SJSA1 (cell line): ENCODE data around the gene ADRA2B. TPM values are rescaled to one million over a fixed set of nuclear protein-coding genes. Genes with fewer than 3 reads are reported as not detected.
"Not testable (repeated sequence)": the region's sequence is repeated elsewhere in the genome, so short reads cannot be mapped to it uniquely, and the experiment has no call there.

Experiments
- DNase-seq, 2 experiments: peaks; one replicate each; pipeline ENCODE4 v3.0.0-alpha.2; 2015 to 2020; ENCODE audit warnings: low spot score in 2 of 2, low read depth in 1 of 2
- H3K27ac ChIP-seq: fragments of 250-450 bp; sonication (Bioruptor Pico); 2 replicates; pipeline ENCODE4 v1.5.1; 2020; ENCODE audit warnings: mild to moderate bottlenecking, moderate library complexity
- H3K27me3 ChIP-seq: fragments of 250-450 bp; sonication (Bioruptor Pico); replicated peaks from 2 replicates; pipeline ENCODE4 v1.5.1; 2020; ENCODE audit warnings: mild to moderate bottlenecking, moderate library complexity
- H3K36me3 ChIP-seq: fragments of 250-450 bp; sonication (Bioruptor Pico); 2 replicates; pipeline ENCODE4 v1.5.1; 2020; ENCODE audit warnings: mild to moderate bottlenecking
- H3K4me1 ChIP-seq: fragments of 250-450 bp; sonication (Bioruptor Pico); replicated peaks from 2 replicates; pipeline ENCODE4 v1.6.1; 2021; ENCODE audit warnings: mild to moderate bottlenecking
- H3K4me3 ChIP-seq: fragments of 250-450 bp; sonication (Bioruptor Pico); 2 replicates; pipeline ENCODE4 v1.5.1; 2020; ENCODE audit warnings: mild to moderate bottlenecking
- H3K9me3 ChIP-seq: fragments of 250-450 bp; sonication (Bioruptor Pico); replicated peaks from 2 replicates; pipeline ENCODE4 v1.5.1; 2020; ENCODE audit warnings: mild to moderate bottlenecking
- total RNA-seq: library from RNA; depleted of rRNA; stranded (reverse); fragments of >200 nt; shearing (Covaris generic); gene quantifications from 2 replicates; pipeline ENCODE4 v1.2.3, GENCODE V29; 2014; rRNA removed

Gene ADRA2B
- not detected in 2 replicates for total RNA-seq

DNA sequence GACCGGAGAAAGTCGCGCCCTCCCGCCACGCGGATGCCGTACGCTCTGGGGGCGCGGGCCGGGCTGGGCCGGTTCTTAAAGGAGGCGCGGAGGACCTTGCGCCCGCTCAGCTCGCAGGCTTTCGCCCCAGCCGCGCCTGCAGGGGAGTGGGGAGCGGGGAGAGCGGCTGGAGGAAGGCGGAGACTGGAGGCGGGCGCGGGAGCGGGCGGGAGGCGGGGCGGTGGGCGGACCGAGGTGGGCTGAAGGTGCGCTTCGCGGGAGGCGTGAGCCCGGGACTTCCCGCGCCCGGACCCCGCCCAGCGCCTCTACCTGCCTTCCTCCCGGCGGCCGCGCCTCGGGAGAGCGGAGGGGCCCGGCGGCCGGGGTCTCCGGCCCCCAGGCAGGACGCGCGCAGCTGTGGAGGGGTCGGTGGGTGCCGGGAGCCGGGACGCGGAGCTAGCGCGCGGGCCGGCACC, at the start of gene ADRA2B:
TSS of gene ADRA2B (minus strand) at position 148 of the 455 bp plus-strand sequence. CDS start 422 bp downstream, outside the sequence.
- Histone ChIP-seq H3K27me3 (peaks cover 47% of the 10 kb centered on the region), H3K4me1 (peaks cover 12% of the 10 kb centered on the region), H3K36me3 (no peaks in the 10 kb centered on the region), H3K27ac (no peak within 1 kb of the TSS), H3K4me3 (peak within 1 kb of the TSS; percentile 21), H3K9me3 (peaks cover 12% of the 10 kb centered on the region)
- no peak for DNase-seq

DNA sequence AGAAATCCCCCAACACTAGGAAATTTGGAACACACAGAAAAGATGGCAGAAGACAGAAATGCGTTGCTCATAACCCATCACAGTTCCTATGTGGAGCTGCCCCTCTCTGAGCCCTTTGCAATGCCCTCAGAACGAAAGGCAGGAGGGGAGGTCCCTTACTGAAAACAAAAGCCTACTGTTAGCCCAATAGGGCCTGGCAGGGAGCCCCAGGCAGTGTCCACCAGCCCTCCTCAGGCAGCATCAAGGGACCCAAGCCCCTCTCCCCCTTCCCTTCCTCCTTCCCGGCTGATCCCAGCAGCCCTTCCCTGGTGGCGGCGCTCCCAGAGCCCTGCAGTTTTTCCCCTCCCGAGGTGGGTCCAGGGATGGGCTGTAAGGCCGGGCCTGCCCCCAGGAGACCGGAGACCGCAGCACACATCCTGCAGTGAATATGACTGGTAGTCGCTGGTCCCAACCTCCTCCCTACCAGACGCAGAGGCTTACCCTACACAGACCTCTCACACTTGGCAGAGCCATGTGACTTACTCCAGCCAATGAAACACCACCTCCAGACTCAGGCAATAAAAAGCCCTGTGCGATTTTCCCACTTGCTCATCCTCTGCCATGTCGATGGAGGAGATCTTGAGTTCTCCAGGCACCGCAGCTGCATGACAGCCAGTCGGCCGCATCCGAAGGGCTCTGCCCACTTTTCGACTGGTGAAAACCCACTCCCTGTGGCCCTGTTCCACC, 48.3 kb upstream of the ADRA2B start:
- no peaks in the 10 kb centered on the region for H3K9me3 ChIP-seq
- H3K27me3 ChIP-seq = no peaks in the 10 kb centered on the region; the same call in 1 of the 2 replicates
- peaks cover 12% of the 10 kb centered on the region; the same call in 1 of the 2 replicates for H3K4me1 ChIP-seq
- no peaks in the 10 kb centered on the region for H3K36me3 ChIP-seq
- DNase-seq = no peak
- H3K4me3 ChIP-seq = no peak overlapping the region
- H3K27ac ChIP-seq = no peak overlapping the region

- Histone ChIP-seq H3K4me1 (0 out of 2 replicates have a peak, but pooled peaks cover 6% of the 10 kb centered on the region), H3K9me3 (no peaks in the 10 kb centered on the region), H3K4me3 (no peak overlapping the region), H3K27me3 (no peaks in the 10 kb centered on the region; the same call in 1 of the 2 replicates), H3K36me3 (no peaks in the 10 kb centered on the region), H3K27ac (no peak overlapping the region)
- DNase-seq = no peak
Observed at GRCh38 chr2:96163768-96164429, 47.5 kb upstream of the ADRA2B start.

- no peaks in the 10 kb centered on the region; the same call in 1 of the 2 replicates for H3K27me3 ChIP-seq
- no peak for DNase-seq
- H3K4me3 ChIP-seq = no peak overlapping the region
- no peaks in the 10 kb centered on the region for H3K9me3 ChIP-seq
- no peak overlapping the region for H3K27ac ChIP-seq
- no peaks in the 10 kb centered on the region for H3K36me3 ChIP-seq
- H3K4me1 ChIP-seq = 0 out of 2 replicates have a peak, but pooled peaks cover 5% of the 10 kb centered on the region
Observed at GRCh38 chr2:96163415-96163767, 47.0 kb upstream of the ADRA2B start.

DNA sequence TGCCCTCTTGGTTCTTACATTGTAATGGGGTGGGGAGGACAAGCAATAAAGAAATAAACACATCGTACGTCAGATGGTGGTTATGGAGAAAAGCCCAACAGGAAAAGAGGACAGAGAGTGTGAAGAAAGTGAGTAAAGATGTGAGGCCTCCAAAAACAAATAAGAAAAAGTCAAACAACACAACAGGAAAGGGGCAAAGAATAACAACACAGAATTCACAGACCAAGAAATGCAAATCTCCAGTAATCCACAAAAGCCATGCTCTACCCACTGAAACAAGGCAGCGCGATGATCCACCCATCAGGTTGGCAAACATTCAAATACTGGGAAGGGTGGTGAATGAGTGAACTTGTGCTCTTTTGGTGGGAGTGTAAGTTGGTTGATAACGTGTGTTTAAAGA, 45.5 kb upstream of the ADRA2B start:
- H3K36me3 ChIP-seq = no peaks in the 10 kb centered on the region
- no peak overlapping the region for H3K4me3 ChIP-seq
- no peak for DNase-seq
- 0 out of 2 replicates have a peak, but pooled peaks cover 5% of the 10 kb centered on the region for H3K4me1 ChIP-seq
- no peak overlapping the region for H3K27ac ChIP-seq
- no peaks in the 10 kb centered on the region for H3K9me3 ChIP-seq
- H3K27me3 ChIP-seq = peaks cover 3% of the 10 kb centered on the region; the same call in 1 of the 2 replicates

GRCh38 chr2:96160366-96160765, 44.0 kb upstream of the ADRA2B start:
- not testable (repeated sequence) for H3K36me3 ChIP-seq, H3K4me1 ChIP-seq, H3K27ac ChIP-seq, DNase-seq, H3K4me3 ChIP-seq, H3K27me3 ChIP-seq, H3K9me3 ChIP-seq

- 0 out of 2 replicates have a peak, but pooled peaks cover 5% of the 10 kb centered on the region for H3K4me1 ChIP-seq
- DNase-seq = no peak
- H3K36me3 ChIP-seq = no peaks in the 10 kb centered on the region
- peaks cover 3% of the 10 kb centered on the region; the same call in 1 of the 2 replicates for H3K27me3 ChIP-seq
- H3K9me3 ChIP-seq = no peaks in the 10 kb centered on the region
- H3K27ac ChIP-seq = no peak overlapping the region
- H3K4me3 ChIP-seq = no peak overlapping the region
Observed at GRCh38 chr2:96159084-96159830, 42.9 kb upstream of the ADRA2B start.

- 0 out of 2 replicates have a peak, but pooled peaks cover 5% of the 10 kb centered on the region for H3K4me1 ChIP-seq
- H3K4me3 ChIP-seq = no peak overlapping the region
- no peaks in the 10 kb centered on the region for H3K9me3 ChIP-seq
- H3K27ac ChIP-seq = no peak overlapping the region
- DNase-seq = peak in 1 of 2 experiments; percentile 36
- peaks cover 3% of the 10 kb centered on the region; the same call in 1 of the 2 replicates for H3K27me3 ChIP-seq
- no peaks in the 10 kb centered on the region for H3K36me3 ChIP-seq
Observed at GRCh38 chr2:96158554-96158940, 42.2 kb upstream of the ADRA2B start.

- Histone ChIP-seq H3K9me3 (no peaks in the 10 kb centered on the region), H3K27ac (no peak overlapping the region), H3K4me3 (no peak overlapping the region), H3K27me3 (peaks cover 3% of the 10 kb centered on the region; the same call in 1 of the 2 replicates), H3K4me1 (0 out of 2 replicates have a peak, but pooled peaks cover 5% of the 10 kb centered on the region), H3K36me3 (no peaks in the 10 kb centered on the region)
- DNase-seq = peak in 1 of 2 experiments; percentile 25
Observed at GRCh38 chr2:96157649-96158553, 41.5 kb upstream of the ADRA2B start.

- no peak for DNase-seq
- H3K27me3 ChIP-seq = peaks cover 3% of the 10 kb centered on the region; the same call in 1 of the 2 replicates
Observed at GRCh38 chr2:96156926-96157648, 40.7 kb upstream of the ADRA2B start.

GRCh38 chr2:96156011-96156820, 39.8 kb upstream of the ADRA2B start:
- Histone ChIP-seq H3K9me3 (no peaks in the 10 kb centered on the region), H3K27ac (no peak overlapping the region), H3K36me3 (no peaks in the 10 kb centered on the region), H3K4me3 (no peak overlapping the region), H3K27me3 (peaks cover 3% of the 10 kb centered on the region; the same call in 1 of the 2 replicates), H3K4me1 (no peaks in the 10 kb centered on the region)
- DNase-seq = no peak

More at GRCh38 chr2:96156926-96157648, 40.7 kb upstream of the ADRA2B start:
- Histone ChIP-seq H3K27ac (no peak overlapping the region), H3K36me3 (no peaks in the 10 kb centered on the region), H3K4me1 (0 out of 2 replicates have a peak, but pooled peaks cover 5% of the 10 kb centered on the region), H3K9me3 (no peaks in the 10 kb centered on the region), H3K4me3 (no peak overlapping the region)
